T-helper 22 cell (primary cell): ENCODE data around the gene KLF15.

Experiments
- DNase-seq: peaks from one replicate; pipeline ENCODE4 v3.0.0-alpha.2; 2020; ENCODE audit warnings: low read depth

KLF15 gene

GRCh38 chr3:126320517-126321293 is 36.5 kb downstream of the KLF15 start:
- no peak for DNase-seq

- DNase-seq: no peak
Measured at GRCh38 chr3:126319701-126320295, 37.4 kb downstream of the KLF15 start.

GRCh38 chr3:126317029-126317996 is 39.9 kb downstream of the KLF15 start:
- no peak for DNase-seq

- DNase-seq: no peak
Measured at GRCh38 chr3:126316501-126316939, 40.7 kb downstream of the KLF15 start.

GRCh38 chr3:126316031-126316461 is 41.2 kb downstream of the KLF15 start:
- no peak for DNase-seq

DNA sequence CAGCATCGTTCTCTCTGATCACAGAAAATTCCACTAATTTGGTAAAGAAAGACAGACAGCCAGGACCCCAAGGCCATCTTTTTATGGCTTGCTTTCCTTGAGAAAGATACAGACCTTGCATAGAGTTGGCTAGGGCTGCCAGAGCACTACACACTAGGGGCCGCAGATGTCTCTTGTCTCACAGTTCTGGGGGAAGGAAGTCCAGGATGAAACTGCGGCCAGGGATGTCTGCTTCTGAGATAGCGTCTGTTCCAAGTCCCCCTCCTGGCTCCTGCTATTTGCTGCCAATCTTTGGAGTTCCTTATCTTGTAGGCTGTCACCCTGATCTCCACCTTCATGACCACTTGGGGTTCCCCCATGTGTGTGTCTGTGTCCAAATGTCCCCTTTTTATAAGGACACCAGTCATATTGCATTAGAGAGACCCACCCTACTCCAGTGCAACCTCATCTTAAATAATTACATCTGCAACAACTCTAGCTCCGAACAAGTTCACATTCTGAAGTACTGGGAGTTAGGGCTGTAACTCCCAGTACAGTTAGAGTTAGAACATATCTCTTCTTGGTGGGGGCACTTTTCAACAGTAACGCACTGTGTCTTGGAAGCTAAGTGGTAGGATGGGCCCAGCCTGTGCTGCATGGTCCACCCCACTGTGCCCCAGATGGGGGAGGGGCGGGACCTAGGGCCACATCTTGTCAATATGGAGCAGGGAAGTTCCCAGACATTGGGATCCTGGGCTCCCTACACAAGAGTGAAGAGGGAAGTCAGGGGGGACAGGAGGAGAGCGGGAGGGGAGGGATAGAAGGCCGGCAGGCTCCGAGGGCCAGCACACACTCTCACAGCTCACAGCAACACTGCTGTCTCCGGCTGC is 42.2 kb downstream of the KLF15 start:
- DNase-seq: no peak

- no peak for DNase-seq
Measured at GRCh38 chr3:126314305-126314789, 42.9 kb downstream of the KLF15 start.

DNA sequence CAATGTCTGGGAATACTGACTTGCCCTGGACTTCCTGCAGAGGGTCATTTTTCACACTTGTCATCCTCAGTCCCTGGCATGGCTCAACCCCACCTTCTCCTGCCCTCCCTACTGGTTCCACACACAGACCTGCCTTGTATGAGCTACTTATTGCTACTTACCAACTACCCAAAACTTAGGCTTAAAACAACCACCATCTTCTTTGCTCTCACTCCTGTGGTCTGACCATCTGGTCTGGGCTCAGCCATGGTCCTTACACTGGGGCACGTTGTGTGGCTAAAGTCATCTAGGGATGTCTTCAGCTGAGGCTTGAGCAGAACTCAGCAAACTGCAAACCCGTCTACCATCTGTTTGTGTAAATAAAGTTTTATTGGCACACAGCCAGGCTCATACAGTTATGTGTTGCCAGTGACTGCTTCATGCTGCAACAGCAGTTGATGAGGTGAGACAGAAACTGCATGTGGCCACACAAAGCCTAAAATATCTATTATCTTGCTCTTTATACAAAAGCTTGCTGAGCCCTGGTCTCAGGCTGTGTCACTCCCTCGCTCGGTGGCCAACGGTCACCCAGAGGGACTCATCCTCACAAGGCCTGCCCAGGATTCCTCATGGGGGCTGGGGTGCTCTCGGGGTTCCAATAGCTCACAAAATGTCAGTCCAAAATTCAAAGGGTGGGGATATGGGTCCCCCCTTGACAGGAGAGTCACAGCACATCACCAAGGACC is 43.5 kb downstream of the KLF15 start:
- DNase-seq: no peak

- DNase-seq: no peak
Measured at GRCh38 chr3:126313166-126313565, 44.0 kb downstream of the KLF15 start.

GRCh38 chr3:126312341-126312740 is 44.9 kb downstream of the KLF15 start:
- no peak for DNase-seq

GRCh38 chr3:126311338-126311978 is 45.8 kb downstream of the KLF15 start:
- DNase-seq: no peak

DNA sequence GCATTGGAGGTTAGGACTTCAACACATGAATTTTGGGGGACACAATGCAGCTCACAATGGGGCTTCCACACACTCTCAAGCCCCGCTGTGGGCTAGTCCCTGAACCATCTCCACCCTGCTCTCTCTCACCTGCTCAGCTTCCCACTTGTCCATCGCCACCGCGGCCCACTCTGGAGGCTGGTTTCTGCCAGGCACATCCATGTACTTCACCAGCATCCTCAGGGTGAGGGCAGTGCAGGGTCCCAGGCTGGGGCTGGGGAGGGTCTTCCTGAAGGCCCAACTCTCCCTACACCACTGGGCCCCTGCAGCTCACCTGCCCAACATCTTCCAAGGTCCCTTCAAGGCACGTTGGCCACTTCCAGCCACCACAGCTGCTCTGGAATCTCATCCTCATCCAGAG is 46.4 kb downstream of the KLF15 start:
- no peak for DNase-seq

DNA sequence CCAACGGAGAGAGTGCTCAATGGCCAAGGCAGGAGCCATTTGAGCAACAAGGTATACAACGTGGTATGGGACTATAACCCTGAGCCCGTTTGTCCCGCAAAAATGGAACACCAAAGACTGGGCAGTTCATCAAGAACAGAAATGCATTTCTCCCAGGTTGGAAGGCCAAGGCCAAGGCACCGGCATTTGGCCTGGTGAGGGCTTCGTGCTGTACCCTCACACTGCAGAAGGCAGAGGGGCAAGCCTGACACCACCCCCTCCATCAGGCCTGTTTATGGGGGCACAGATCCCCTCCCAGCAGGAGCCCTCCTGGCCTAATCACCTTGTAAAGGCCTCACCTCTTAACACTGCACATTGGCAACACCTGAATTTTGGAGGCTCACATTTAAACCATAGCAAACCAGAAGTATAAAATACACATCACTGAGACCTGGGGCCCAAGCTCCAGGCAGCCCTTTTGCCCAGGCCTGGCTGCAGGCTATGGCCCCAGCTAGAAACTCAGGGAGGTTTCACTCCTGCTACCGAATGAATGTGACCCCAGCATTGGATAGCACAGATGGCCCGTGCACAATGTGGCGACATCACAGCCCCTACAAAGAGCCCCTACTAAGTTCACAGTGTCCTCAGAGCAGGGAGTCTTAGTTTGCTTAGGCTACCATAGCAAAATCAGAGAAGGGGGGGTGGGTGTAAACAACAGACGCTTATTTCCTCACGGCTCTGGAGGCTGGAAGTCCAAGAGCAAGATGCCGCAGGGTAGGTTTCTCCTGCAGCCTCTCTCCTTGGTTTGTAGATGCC is 47.1 kb downstream of the KLF15 start:
- DNase-seq: no peak

DNA sequence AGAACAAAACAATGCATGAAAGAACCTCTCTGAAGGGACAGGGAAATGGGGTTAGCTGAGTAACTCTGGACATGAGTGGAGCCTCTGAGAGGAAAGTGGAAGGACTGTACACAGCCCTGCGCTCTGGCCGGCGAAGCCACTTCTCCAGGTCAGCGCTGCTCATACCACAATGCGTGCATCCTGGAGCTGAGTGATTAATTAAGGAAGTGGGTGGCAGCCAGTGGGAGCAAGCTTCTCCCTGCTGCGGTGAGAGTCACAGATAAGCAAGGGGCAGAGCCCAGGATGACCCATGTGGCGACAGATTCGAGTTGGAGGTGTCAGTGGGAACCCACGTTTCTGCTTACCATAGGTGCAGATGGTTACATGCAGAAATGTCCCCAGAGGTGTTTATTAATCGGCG is 48.0 kb downstream of the KLF15 start:
- DNase-seq: no peak

- no peak for DNase-seq
Measured at GRCh38 chr3:126308394-126309125, 48.6 kb downstream of the KLF15 start.

DNA sequence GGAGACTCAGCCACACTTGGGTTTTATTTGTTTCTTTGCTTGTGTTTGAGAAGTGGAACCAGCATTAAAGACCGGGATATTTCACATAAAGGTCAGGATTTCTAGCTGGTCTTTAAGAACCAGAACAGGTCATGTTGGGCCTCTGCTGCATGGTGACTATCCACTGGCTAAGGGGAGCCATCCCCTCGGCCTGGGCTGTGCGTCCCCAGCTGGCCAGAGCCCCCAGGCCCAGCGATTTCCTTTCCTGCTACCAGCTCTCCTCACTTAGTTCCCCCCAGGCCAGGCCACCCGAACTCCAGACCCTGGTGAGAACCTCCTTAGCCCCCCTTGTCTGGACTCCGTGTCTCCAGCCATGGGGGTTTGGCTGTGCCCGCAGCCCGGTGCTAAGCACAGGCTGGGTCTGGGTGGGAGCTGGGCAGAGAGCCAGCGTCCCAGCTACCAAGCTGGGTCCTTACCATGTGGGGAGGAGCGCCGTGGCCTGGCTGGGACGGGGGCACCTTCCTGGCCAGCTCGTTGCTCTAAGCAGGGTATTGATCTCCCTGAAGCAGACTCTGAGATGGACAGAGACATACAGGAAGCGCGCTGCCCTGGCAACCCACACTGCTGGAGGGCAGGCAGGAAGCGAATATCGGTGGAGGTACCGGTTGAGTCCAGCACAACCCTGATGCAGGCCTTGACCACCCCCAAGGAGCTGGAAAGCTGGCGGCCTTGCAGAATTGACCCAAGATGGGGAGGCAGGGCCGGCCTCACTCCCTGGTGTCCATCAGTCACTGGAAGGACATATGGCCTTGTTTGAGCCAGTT is 49.4 kb downstream of the KLF15 start:
- no peak for DNase-seq

GRCh38 chr3:126306888-126307482 is 50.2 kb downstream of the KLF15 start:
- no peak for DNase-seq
